K562 (cell line): Measurements from ENCODE around the gene KIF5A. TPM values are rescaled to one million over a fixed set of nuclear protein-coding genes. Genes with fewer than 3 reads are reported as not detected.

Experiments used
- AFF4 ChIP-seq: sonication (generic); formaldehyde crosslinking; IDR thresholded peaks from 2 replicates; pipeline ENCODE4 v1.8.0; 2023; ENCODE audit warnings: mild to moderate bottlenecking, missing genetic modification reagents
- ARID2 ChIP-seq: fragments of 450-650 bp; IDR thresholded peaks from 2 replicates; pipeline ENCODE4 v1.6.1; 2017; ENCODE audit warnings: antibody characterized with exemption, mild to moderate bottlenecking
- BCOR ChIP-seq: fragments of 450-650 bp; IDR thresholded peaks from 2 replicates; pipeline ENCODE4 v1.6.1; 2016
- BDP1 ChIP-seq: IDR thresholded peaks from 3 replicates; pipeline ENCODE4 v1.6.1; 2011; ENCODE audit not compliant: insufficient read length, insufficient read depth
- CEBPB ChIP-seq: fragments of 450-650 bp; IDR thresholded peaks from 2 replicates; pipeline ENCODE4 v1.6.1; 2016; ENCODE audit warnings: missing genetic modification characterization, missing compliant biosample characterization
- CHAMP1 ChIP-seq: fragments of 450-650 bp; IDR thresholded peaks from 2 replicates; pipeline ENCODE4 v1.6.1; 2016; ENCODE audit warnings: mild to moderate bottlenecking
- CHD1 ChIP-seq: fragments of 200-600 bp; sonication (generic); IDR thresholded peaks from one replicate; pipeline ENCODE4 v1.6.1; 2012; ENCODE audit warnings: mild to moderate bottlenecking, moderate library complexity, low read length, inconsistent platforms
- DACH1 ChIP-seq: fragments of 450-650 bp; IDR thresholded peaks from 2 replicates; pipeline ENCODE4 v1.6.1; 2018; ENCODE audit not compliant: partially characterized antibody
- IFI16 ChIP-seq: fragments of 250-450 bp; sonication (Bioruptor Pico); IDR thresholded peaks from 2 replicates; pipeline ENCODE4 v2.1.2; 2022; ENCODE audit warnings: mild to moderate bottlenecking, inconsistent platforms
- MAFK ChIP-seq: IDR thresholded peaks from 2 replicates; pipeline ENCODE4 v1.6.1; 2011; ENCODE audit warnings: low read length, improper control_type of control experiment
- NR2C2 ChIP-seq, 2 experiments: fragments of 200-800 bp in 1 of 2; sonication (Bioruptor generic) in 1 of 2; sonication (generic) in 1 of 2; formaldehyde crosslinking in 1 of 2; IDR thresholded peaks; 2 replicates each; pipeline versions ENCODE4 v1.6.1 to v1.8.0; 2016 to 2022; ENCODE audit warnings: mild to moderate bottlenecking in 1 of 2, missing compliant biosample characterization in 1 of 2, missing genetic modification characterization in 1 of 2, missing genetic modification reagents in 1 of 2
- SRSF9 ChIP-seq: fragments of 200-400 bp; formaldehyde crosslinking; IDR thresholded peaks from 2 replicates; pipeline ENCODE4 v1.6.1; 2017; ENCODE audit warnings: low read depth, low read length, borderline replicate concordance
- ZBTB7A ChIP-seq: IDR thresholded peaks from 2 replicates; pipeline ENCODE4 v1.6.1; 2011; ENCODE audit warnings: low read depth, mild to moderate bottlenecking, low read length, moderate library complexity, borderline replicate concordance; ENCODE audit not compliant: control insufficient read depth
- polyA plus RNA-seq, 8 experiments: library from polyadenylated mRNA; depleted of rRNA in 4 of 8; stranded (reverse) in 5 of 8; unstranded in 3 of 8; fragments of >200 nt; fragmentation: Nextera tagmentation in 2 of 8; fragmentation: Illumina TruSeq in 1 of 8; extraction: Ambion mirVana in 2 of 8; extraction: Trizol in 1 of 8; gene quantifications; 2 replicates each; pipeline versions ENCODE4 v1.2.1 to v1.2.3, GENCODE V29; 2011 to 2014; ENCODE audit warnings: inconsistent platforms in 1 of 8, missing spikeins in 1 of 8
- total RNA-seq, 7 experiments: library from RNA; depleted of rRNA in 6 of 7; stranded (reverse); fragments of >200 nt in 6 of 7; fragmentation: Illumina TruSeq in 2 of 7; extraction: Trizol in 2 of 7; gene quantifications; 2 replicates each; pipeline versions ENCODE4 v1.2.1 to v1.2.3, GENCODE V29; 2011 to 2021; ENCODE audit warnings: low replicate concordance in 1 of 7
- TF ChIP-seq, protein P1 (sequence below), 2 experiments: fragments of 450-650 bp in 1 of 2; sonication (generic) in 1 of 2; formaldehyde crosslinking; conservative IDR thresholded peaks; 2 replicates each; pipeline versions ENCODE4 v1.4.0 to v1.8.1; 2020 to 2022; ENCODE audit warnings: mild to moderate bottlenecking in 1 of 2, missing genetic modification reagents in 1 of 2
- TF ChIP-seq, protein P2 (sequence below): fragments of 250-450 bp; sonication (Bioruptor Pico); IDR thresholded peaks from 2 replicates; pipeline ENCODE4 v1.4.0; 2020; ENCODE audit warnings: mild to moderate bottlenecking, moderate library complexity, borderline replicate concordance

KIF5A gene
- total and polyA plus RNA-seq, 9 of the 15 experiments (the other 6 are each of a cell fraction or from before 2014, with no cell fraction given), result 3.4 to 17.7 (median 8.0) TPM

GRCh38 chr12:57632073-57632957, 82.5 kb downstream of the KIF5A start (continued):
- TF ChIP-seq AFF4 (peak; percentile 38; the same call in 1 of the 2 replicates), CEBPB (tag) (no peak), CHD1 (no peak), NR2C2 (CRISPR knock-in tag; IDR thresholded peaks at IDR 0.05) (no peak), NR2C2 (tag; IDR thresholded peaks at IDR 0.05) (0 out of 2 replicates have a peak, but pooled peaks have one; percentile 3), BDP1 (no peak), ZBTB7A (peak; percentile 73; the same call in 1 of the 2 replicates), ARID2 (0 out of 2 replicates have a peak, but pooled peaks have one; percentile 9), BCOR (peak; percentile 15; the same call in 1 of the 2 replicates), MAFK (peak; percentile 22; the same call in 1 of the 2 replicates), SRSF9 (no peak), DACH1 (no peak), IFI16 (no peak), CHAMP1 (no peak)
- TF ChIP-seq, protein P1, sequence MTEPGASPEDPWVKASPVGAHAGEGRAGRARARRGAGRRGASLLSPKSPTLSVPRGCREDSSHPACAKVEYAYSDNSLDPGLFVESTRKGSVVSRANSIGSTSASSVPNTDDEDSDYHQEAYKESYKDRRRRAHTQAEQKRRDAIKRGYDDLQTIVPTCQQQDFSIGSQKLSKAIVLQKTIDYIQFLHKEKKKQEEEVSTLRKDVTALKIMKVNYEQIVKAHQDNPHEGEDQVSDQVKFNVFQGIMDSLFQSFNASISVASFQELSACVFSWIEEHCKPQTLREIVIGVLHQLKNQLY (CRISPR knock-in tag; conservative IDR thresholded peaks at IDR 0.05), result no peak
- TF ChIP-seq, protein P2, sequence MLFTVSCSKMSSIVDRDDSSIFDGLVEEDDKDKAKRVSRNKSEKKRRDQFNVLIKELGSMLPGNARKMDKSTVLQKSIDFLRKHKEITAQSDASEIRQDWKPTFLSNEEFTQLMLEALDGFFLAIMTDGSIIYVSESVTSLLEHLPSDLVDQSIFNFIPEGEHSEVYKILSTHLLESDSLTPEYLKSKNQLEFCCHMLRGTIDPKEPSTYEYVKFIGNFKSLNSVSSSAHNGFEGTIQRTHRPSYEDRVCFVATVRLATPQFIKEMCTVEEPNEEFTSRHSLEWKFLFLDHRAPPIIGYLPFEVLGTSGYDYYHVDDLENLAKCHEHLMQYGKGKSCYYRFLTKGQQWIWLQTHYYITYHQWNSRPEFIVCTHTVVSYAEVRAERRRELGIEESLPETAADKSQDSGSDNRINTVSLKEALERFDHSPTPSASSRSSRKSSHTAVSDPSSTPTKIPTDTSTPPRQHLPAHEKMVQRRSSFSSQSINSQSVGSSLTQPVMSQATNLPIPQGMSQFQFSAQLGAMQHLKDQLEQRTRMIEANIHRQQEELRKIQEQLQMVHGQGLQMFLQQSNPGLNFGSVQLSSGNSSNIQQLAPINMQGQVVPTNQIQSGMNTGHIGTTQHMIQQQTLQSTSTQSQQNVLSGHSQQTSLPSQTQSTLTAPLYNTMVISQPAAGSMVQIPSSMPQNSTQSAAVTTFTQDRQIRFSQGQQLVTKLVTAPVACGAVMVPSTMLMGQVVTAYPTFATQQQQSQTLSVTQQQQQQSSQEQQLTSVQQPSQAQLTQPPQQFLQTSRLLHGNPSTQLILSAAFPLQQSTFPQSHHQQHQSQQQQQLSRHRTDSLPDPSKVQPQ (CRISPR knock-in tag), result no peak
